ENCODE measurements around the gene CAVIN3. TPM values are rescaled to one million over a fixed set of nuclear protein-coding genes. Genes with fewer than 3 reads are reported as not detected.
"Not testable (repeated sequence)": the region's sequence is repeated elsewhere in the genome, so short reads cannot be mapped to it uniquely, and the experiment has no call there.

Gene CAVIN3
- total RNA-seq, 2 experiments from 2014 or later: 13.3 to 15.9 TPM

- Mint-ChIP-seq H3K36me3 (ENCODE audit: low read depth) (no peaks in the 10 kb centered on the region), H3K9me3 (no peaks in the 10 kb centered on the region), H3K27me3 (peaks cover 45% of the 10 kb centered on the region), H3K4me3 (no peak overlapping the region), H3K4me1 (ENCODE audit: low read depth) (no peaks in the 10 kb centered on the region), H3K27ac (no peak overlapping the region)
- TF ChIP-seq, protein P1, sequence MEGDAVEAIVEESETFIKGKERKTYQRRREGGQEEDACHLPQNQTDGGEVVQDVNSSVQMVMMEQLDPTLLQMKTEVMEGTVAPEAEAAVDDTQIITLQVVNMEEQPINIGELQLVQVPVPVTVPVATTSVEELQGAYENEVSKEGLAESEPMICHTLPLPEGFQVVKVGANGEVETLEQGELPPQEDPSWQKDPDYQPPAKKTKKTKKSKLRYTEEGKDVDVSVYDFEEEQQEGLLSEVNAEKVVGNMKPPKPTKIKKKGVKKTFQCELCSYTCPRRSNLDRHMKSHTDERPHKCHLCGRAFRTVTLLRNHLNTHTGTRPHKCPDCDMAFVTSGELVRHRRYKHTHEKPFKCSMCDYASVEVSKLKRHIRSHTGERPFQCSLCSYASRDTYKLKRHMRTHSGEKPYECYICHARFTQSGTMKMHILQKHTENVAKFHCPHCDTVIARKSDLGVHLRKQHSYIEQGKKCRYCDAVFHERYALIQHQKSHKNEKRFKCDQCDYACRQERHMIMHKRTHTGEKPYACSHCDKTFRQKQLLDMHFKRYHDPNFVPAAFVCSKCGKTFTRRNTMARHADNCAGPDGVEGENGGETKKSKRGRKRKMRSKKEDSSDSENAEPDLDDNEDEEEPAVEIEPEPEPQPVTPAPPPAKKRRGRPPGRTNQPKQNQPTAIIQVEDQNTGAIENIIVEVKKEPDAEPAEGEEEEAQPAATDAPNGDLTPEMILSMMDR (IDR thresholded peaks at IDR 0.05): no peak
- no peak for ATAC-seq
- ChIA-PET POLR2A (no interaction called here), CTCF (interaction anchor here (1.9 to 3.8 kb wide), 2 partner anchors 34 to 78 kb away, joined by 7 to 14 read pairs; no protein-coding TSS in a partner anchor)
- intact Hi-C loops (cut with micrococcal nuclease): no loop called here
- no peak for DNase-seq
These were observed 35.3 kb downstream of the CAVIN3 start for GRCh38 chr11:6285019-6285418.

- intact Hi-C loops (cut with micrococcal nuclease): no loop called here
- Mint-ChIP-seq H3K4me3 (no peak overlapping the region), H3K9me3 (no peaks in the 10 kb centered on the region), H3K36me3 (ENCODE audit: low read depth) (no peaks in the 10 kb centered on the region), H3K27ac (no peak overlapping the region), H3K4me1 (ENCODE audit: low read depth) (no peaks in the 10 kb centered on the region), H3K27me3 (peaks cover 44% of the 10 kb centered on the region)
- POLR2A ChIA-PET: no interaction called here
- DNase-seq (no peak), ATAC-seq (no peak)
- CTCF ChIA-PET: no interaction called here
- TF ChIP-seq, protein P1 (IDR thresholded peaks at IDR 0.05): no peak
These were observed 36.1 kb downstream of the CAVIN3 start for GRCh38 chr11:6284250-6284649.

GRCh38 chr11:6283453-6284023 is 36.8 kb downstream of the CAVIN3 start:
- no peaks in the 10 kb centered on the region for H3K36me3 Mint-ChIP-seq (ENCODE audit: low read depth)
- ChIA-PET POLR2A (interaction anchor here (1.0 kb wide), 1 partner anchor 36 kb away, joined by 4 read pairs; the partner anchor contains the start of gene CAVIN3), CTCF (interaction anchor here (0.9 to 2.9 kb wide), 3 partner anchors 70 to 261 kb away, joined by 3 to 11 read pairs (median 4); no protein-coding TSS in a partner anchor)
- no peaks in the 10 kb centered on the region for H3K9me3 Mint-ChIP-seq
- TF ChIP-seq, protein P1 (IDR thresholded peaks at IDR 0.05): no peak
- DNase-seq: no peak
- ATAC-seq: no peak
- peaks cover 42% of the 10 kb centered on the region for H3K27me3 Mint-ChIP-seq
- H3K4me3 Mint-ChIP-seq: no peak overlapping the region
- H3K27ac Mint-ChIP-seq: no peak overlapping the region
- intact Hi-C loops (cut with micrococcal nuclease): no loop called here
- no peaks in the 10 kb centered on the region for H3K4me1 Mint-ChIP-seq (ENCODE audit: low read depth)

- POLR2A ChIA-PET: not testable (repeated sequence)
These were observed 39.5 kb downstream of the CAVIN3 start for GRCh38 chr11:6280809-6281208.

GRCh38 chr11:6273188-6273587 is 47.1 kb downstream of the CAVIN3 start:
- intact Hi-C loops (cut with micrococcal nuclease): no loop called here
- H3K9me3 Mint-ChIP-seq: no peaks in the 10 kb centered on the region
- CTCF ChIA-PET: interaction anchor here (1.0 to 2.0 kb wide), 3 partner anchors 80 to 171 kb away, joined by 3 to 9 read pairs (median 3); no protein-coding TSS in a partner anchor
- no peaks in the 10 kb centered on the region for H3K4me1 Mint-ChIP-seq (ENCODE audit: low read depth)
- H3K27ac Mint-ChIP-seq: no peak overlapping the region
- ATAC-seq (no peak), DNase-seq (no peak)
- no peaks in the 10 kb centered on the region for H3K36me3 Mint-ChIP-seq (ENCODE audit: low read depth)
- peaks cover 35% of the 10 kb centered on the region for H3K27me3 Mint-ChIP-seq
- POLR2A ChIA-PET: interaction anchor here (0.9 kb wide), 1 partner anchor 28 kb away, joined by 3 read pairs; no protein-coding TSS in a partner anchor
- no peak overlapping the region for H3K4me3 Mint-ChIP-seq
- TF ChIP-seq, protein P1 (IDR thresholded peaks at IDR 0.05): no peak

More at GRCh38 chr11:6280809-6281208, 39.5 kb downstream of the CAVIN3 start:
- H3K27ac Mint-ChIP-seq; H3K4me3 Mint-ChIP-seq; H3K36me3 Mint-ChIP-seq (ENCODE audit: low read depth); ATAC-seq; DNase-seq; H3K9me3 Mint-ChIP-seq; intact Hi-C loops (cut with micrococcal nuclease); H3K4me1 Mint-ChIP-seq (ENCODE audit: low read depth): not testable (repeated sequence)
- H3K27me3 Mint-ChIP-seq: peaks cover 50% of the 10 kb centered on the region
- CTCF ChIA-PET: interaction anchor here (1.2 kb wide), 1 partner anchor 8 kb away, joined by 3 read pairs; no protein-coding TSS in a partner anchor

All from activated CD8-positive, alpha-beta T cell treated with anti-CD3 and anti-CD28 coated beads for 36 hours (primary cell).